Neural cell (in vitro differentiated cells): ENCODE measurements around the gene ZBTB2. TPM values are rescaled to one million over a fixed set of nuclear protein-coding genes. Genes with fewer than 3 reads are reported as not detected.
A peak's percentile ranks its signal among the peaks of the same experiment; 100 is the strongest.

Experiments
- H2AFZ ChIP-seq: fragments of 200-600, 300-800 bp; sonication (generic), shearing (Covaris generic); 2 replicates; pipeline ENCODE4 v1.6.0; 2014; ENCODE audit warnings: low read depth, mild to moderate bottlenecking, antibody characterized with exemption, low read length, moderate library complexity
- H3F3A ChIP-seq: fragments of 200-600 bp; shearing (Covaris generic); 2 replicates; pipeline ENCODE4 v1.6.1; 2016; ENCODE audit warnings: mild to moderate bottlenecking, moderate library complexity, mixed read lengths, antibody characterized with exemption, low read length; ENCODE audit not compliant: insufficient read depth, poor library complexity, severe bottlenecking
- H3K27ac ChIP-seq: fragments of 200-600, 300-800 bp; sonication (generic), shearing (Covaris generic); 2 replicates; pipeline ENCODE4 v1.5.1; 2014; ENCODE audit warnings: mild to moderate bottlenecking, low read length, moderate library complexity
- H3K27me3 ChIP-seq: fragments of 300-800, 200-600 bp; sonication (generic), shearing (Covaris generic); 2 replicates; pipeline ENCODE4 v1.6.0; 2014; ENCODE audit warnings: mild to moderate bottlenecking, low read depth, low read length, moderate library complexity; ENCODE audit not compliant: insufficient read depth
- H3K36me3 ChIP-seq: fragments of 300-800, 200-600 bp; sonication (generic), shearing (Covaris generic); 2 replicates; pipeline ENCODE4 v1.5.1; 2014; ENCODE audit warnings: mild to moderate bottlenecking, antibody characterized with exemption, low read length, moderate library complexity; ENCODE audit not compliant: insufficient read depth
- H3K4me2 ChIP-seq: fragments of 300-800, 200-600 bp; sonication (generic), shearing (Covaris generic); 2 replicates; pipeline ENCODE4 v1.6.0; 2014; ENCODE audit warnings: mild to moderate bottlenecking, low read length
- H3K4me3 ChIP-seq: fragments of 300-800, 200-600 bp; sonication (generic), shearing (Covaris generic); 2 replicates; pipeline ENCODE4 v1.5.1; 2014; ENCODE audit warnings: mild to moderate bottlenecking, low read length, moderate library complexity
- H3K79me2 ChIP-seq: fragments of 200-600 bp; shearing (Covaris generic); replicated peaks from 2 replicates; pipeline ENCODE4 v1.6.0; 2014; ENCODE audit warnings: mild to moderate bottlenecking, low read length, moderate library complexity; ENCODE audit not compliant: insufficient read depth
- H3K9ac ChIP-seq: fragments of 300-800, 200-600 bp; sonication (generic), shearing (Covaris generic); 2 replicates; pipeline ENCODE4 v1.6.1; 2016; ENCODE audit warnings: mild to moderate bottlenecking, low read length, mixed read lengths
- H3K9me2 ChIP-seq: fragments of 200-600 bp; shearing (Covaris generic); 2 replicates; pipeline ENCODE4 v1.6.1; 2016; ENCODE audit warnings: mild to moderate bottlenecking, low read length, mixed read lengths; ENCODE audit not compliant: insufficient read depth
- H3K9me3 ChIP-seq: fragments of 200-600, 300-800 bp; sonication (generic), shearing (Covaris generic); 2 replicates; pipeline ENCODE4 v1.6.1; 2016; ENCODE audit warnings: mild to moderate bottlenecking, mixed run types, low read length, moderate library complexity, mixed read lengths
- H4K20me1 ChIP-seq: fragments of 200-600 bp; shearing (Covaris generic); 2 replicates; pipeline ENCODE4 v1.6.1; 2016; ENCODE audit warnings: mild to moderate bottlenecking, mixed run types; ENCODE audit not compliant: insufficient read depth
- CTCF ChIP-seq: fragments of 450-650 bp; IDR thresholded peaks from 2 replicates; pipeline ENCODE4 v1.5.1; 2014; ENCODE audit warnings: antibody characterized with exemption, mild to moderate bottlenecking, moderate library complexity; ENCODE audit not compliant: poor library complexity, severe bottlenecking
- EP300 ChIP-seq: fragments of 450-650 bp; conservative IDR thresholded peaks from 2 replicates; pipeline ENCODE4 v1.6.1; 2014; ENCODE audit warnings: antibody characterized with exemption, mild to moderate bottlenecking, moderate library complexity; ENCODE audit not compliant: poor library complexity, severe bottlenecking
- EZH2 ChIP-seq: fragments of 200-600, 300-800 bp; shearing (Covaris generic), sonication (generic); IDR thresholded peaks from 2 replicates; pipeline ENCODE4 v1.6.1; 2014; ENCODE audit warnings: antibody characterized with exemption, low read length, borderline replicate concordance, mild to moderate bottlenecking; ENCODE audit not compliant: insufficient read depth, poor library complexity, severe bottlenecking
- MXI1 ChIP-seq: fragments of 450-650 bp; conservative IDR thresholded peaks from 2 replicates; pipeline ENCODE4 v1.6.1; 2014; ENCODE audit warnings: antibody characterized with exemption, mild to moderate bottlenecking; ENCODE audit not compliant: poor library complexity, severe bottlenecking
- POLR2AphosphoS5 ChIP-seq: IDR thresholded peaks from 2 replicates; pipeline ENCODE4 v1.6.1; 2012
- RAD21 ChIP-seq: fragments of 450-650 bp; conservative IDR thresholded peaks from 2 replicates; pipeline ENCODE4 v1.6.1; 2014; ENCODE audit warnings: antibody characterized with exemption, mild to moderate bottlenecking, moderate library complexity
- REST ChIP-seq: IDR thresholded peaks from 2 replicates; pipeline ENCODE4 v1.6.1; 2012; ENCODE audit warnings: borderline replicate concordance
- SMC3 ChIP-seq: fragments of 450-650 bp; conservative IDR thresholded peaks from 2 replicates; pipeline ENCODE4 v1.6.1; 2014; ENCODE audit warnings: antibody characterized with exemption, mild to moderate bottlenecking, moderate library complexity; ENCODE audit not compliant: poor library complexity
- TAF1 ChIP-seq: IDR thresholded peaks from 2 replicates; pipeline ENCODE4 v1.6.1; 2012; ENCODE audit warnings: low read depth
- polyA plus RNA-seq: library from polyadenylated mRNA; depleted of rRNA; stranded (reverse); fragments of >200 nt; gene quantifications from 2 replicates; pipeline ENCODE4 v1.2.3, GENCODE V29; 2014

The ZBTB2 gene
- polyA plus RNA-seq, 1 donor from 2014 or later: 10.3 TPM

- H3K79me2 ChIP-seq: peaks cover 60% of the 10 kb centered on the region
- peaks cover 11% of the 10 kb centered on the region for H3F3A ChIP-seq
- no peaks in the 10 kb centered on the region for H3K9me2 ChIP-seq
- no peaks in the 10 kb centered on the region for H3K27me3 ChIP-seq
- H3K9ac ChIP-seq: peak overlapping the region; percentile 98
- H3K4me3 ChIP-seq: peak overlapping the region; percentile 95
- H2AFZ ChIP-seq: peak overlapping the region; percentile 69
- peak overlapping the region; percentile 94 for H3K27ac ChIP-seq
- TF ChIP-seq EZH2 (no peak), MXI1 (peak; percentile 57), POLR2AphosphoS5 (peak; percentile 41), SMC3 (peak; percentile 32), CTCF (no peak), REST (peak; percentile 53)
- peaks cover 24% of the 10 kb centered on the region for H4K20me1 ChIP-seq
- H3K36me3 ChIP-seq: no peaks in the 10 kb centered on the region
- H3K4me2 ChIP-seq: no peak overlapping the region
- H3K9me3 ChIP-seq: no peaks in the 10 kb centered on the region
These were observed 398 bp downstream of the ZBTB2 start for GRCh38 chr6:151390851-151391470.

- Histone ChIP-seq H3K9me3 (no peaks in the 10 kb centered on the region), H3K4me3 (peak overlapping the region; percentile 96), H3K27ac (peak overlapping the region; percentile 94), H3K36me3 (no peaks in the 10 kb centered on the region), H4K20me1 (peaks cover 24% of the 10 kb centered on the region), H3K4me2 (no peak overlapping the region), H3K27me3 (no peaks in the 10 kb centered on the region), H3K9ac (peak overlapping the region; percentile 99), H3F3A (peaks cover 11% of the 10 kb centered on the region), H3K79me2 (peaks cover 57% of the 10 kb centered on the region), H3K9me2 (no peaks in the 10 kb centered on the region), H2AFZ (no peak overlapping the region)
- no peak for TF ChIP-seq MXI1
- peak; percentile 31 for TF ChIP-seq CTCF
- no peak for TF ChIP-seq TAF1
- no peak for TF ChIP-seq SMC3
- TF ChIP-seq RAD21: no peak
- TF ChIP-seq POLR2AphosphoS5: peak; percentile 95
- no peak for TF ChIP-seq EZH2
- peak; percentile 48 for TF ChIP-seq EP300
These were observed 996 bp downstream of the ZBTB2 start for GRCh38 chr6:151390276-151390850.
